ENCODE measurements around the gene DAB1.

The DAB1 gene

DNA sequence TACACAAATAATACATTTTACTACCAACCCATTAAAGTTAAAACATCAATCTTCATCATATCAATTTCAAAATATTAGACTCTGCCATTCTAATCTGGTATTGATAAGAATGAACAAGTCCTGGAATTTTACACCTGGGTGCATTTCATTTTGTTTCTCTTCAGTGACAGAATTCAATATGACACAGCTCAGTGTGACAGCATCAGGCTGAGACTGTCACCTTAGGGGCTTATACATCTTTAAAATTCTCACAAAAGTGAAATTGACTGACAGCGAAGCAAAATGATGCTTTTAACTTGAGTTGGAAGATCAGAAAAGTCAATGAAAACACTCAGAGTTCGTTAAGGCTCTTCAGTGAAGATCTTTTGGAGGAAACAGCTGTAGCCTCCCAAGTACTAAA, 213.0 kb downstream of the DAB1 start:
- no peak for DNase-seq

DNA sequence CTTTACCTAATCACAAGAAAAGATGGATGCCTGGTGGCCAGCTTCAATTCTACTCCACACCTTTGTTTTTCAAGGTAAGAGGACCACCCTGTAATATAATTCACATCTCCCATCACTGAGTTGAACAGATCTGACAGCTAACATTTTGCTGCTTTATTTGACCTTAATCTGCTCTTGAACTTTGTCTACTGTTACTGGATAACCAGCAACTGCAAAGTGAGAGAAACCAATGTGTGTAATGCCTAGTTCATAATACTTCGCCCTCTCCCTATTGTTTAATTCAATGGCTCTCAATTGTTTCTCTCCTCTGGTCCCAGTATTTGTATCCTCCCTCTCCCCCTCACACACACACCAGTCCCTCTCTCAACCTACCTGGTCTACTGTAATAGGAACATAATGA, 214.4 kb downstream of the DAB1 start:
- no peak for DNase-seq

DNA sequence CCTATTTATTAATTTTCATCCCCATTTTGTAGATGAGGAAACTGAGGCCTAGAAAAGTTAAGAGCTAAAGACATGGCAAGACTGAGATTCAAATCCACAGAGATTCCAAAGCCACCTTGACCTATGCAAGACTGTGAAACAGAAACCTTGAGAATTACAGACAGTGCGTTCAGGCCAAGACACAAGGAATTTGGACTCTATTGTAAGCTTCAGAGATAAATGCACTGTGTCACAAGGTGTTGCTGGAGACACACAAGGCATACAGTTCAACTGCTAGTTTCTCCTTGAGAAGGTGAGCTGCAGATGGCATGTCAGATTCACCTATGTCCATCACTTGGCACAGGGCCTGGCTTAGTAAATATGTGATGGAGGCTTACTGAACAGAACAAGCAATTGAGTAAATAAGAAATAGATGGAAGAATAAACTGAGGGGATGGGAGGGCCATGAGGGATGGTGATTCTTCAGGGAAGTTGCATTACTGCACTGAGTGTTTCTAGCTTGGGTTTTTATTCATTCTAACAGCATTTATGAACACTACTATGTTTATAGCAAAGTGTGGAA, 215.0 kb downstream of the DAB1 start:
- DNase-seq = no peak

DNA sequence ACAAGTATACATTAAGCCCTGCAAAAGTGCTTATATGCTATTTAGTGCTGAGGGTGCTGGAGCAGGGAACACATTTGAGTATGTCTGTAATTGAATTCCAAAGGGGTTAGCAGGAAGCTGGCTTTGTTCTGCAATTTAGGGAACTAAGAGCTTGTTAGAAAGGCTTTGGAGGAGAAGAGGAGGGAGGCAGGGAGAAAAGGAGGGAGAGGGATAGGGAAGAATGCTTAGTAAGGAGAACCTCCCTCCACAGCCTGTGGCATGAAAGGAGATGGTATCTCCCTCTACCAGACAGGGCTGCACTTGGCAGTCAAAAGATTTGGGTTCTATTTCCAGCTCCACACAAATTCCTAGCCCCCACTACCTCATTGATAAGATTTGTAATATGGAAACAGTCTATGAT, 217.8 kb downstream of the DAB1 start:
- no peak for DNase-seq

DNA sequence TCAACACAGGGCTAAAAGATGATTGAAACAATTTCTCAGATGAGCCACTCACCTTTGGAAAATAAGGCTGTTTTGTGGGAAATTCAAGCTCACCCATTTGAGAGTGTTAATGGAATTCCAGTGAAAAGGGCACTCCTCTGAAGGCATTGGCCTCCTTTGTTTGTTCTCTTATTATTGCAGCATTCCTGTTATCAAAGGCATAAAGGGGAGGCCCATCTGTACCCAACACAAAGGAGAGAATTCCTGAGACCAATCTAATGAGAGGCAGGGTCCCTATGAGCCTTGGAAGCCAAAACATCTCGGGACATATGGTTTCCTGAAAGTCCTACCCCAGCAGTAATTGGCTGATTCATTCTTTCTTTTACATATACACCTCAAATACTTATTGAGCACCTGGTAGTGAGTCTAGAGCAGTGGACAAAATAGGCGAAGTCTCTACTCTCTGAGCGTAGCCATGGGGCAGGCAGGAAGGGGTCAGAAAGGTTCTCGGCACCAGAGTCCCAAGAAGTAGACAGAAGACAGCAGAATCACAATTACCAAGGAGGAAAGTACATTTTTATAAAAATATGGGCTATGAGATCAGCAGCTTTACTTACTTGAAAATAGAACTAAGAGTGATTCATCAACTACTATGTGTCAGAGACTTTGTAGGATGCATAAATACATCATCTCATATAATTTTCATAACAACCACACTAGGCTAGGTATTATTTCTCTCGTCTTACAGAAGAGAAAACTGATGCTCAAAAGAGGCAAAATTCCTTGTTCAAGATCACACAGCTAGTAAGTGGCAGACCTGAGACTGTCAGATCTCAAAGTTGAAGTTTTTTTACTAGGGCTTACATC, 218.7 kb downstream of the DAB1 start:
- DNase-seq = no peak

DNA sequence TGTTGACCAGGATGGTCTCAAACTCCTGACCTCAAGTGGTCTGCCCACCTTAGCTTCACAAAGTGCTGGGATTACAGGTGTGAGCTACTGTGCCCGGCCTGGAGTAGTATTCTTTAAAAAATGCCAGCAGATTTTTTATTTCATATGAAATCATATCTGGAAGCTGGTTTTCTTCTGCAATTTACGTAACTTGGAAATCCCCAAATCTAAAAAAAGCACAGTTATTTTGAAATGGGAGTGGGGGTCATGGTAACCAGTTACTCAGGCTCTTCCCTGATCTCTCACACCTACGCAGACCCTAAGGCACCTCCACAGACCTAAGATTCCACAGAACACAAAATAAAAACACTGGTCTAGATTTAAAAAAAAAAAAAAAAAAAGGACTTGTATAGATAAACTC, 219.8 kb downstream of the DAB1 start:
- DNase-seq = no peak

DNA sequence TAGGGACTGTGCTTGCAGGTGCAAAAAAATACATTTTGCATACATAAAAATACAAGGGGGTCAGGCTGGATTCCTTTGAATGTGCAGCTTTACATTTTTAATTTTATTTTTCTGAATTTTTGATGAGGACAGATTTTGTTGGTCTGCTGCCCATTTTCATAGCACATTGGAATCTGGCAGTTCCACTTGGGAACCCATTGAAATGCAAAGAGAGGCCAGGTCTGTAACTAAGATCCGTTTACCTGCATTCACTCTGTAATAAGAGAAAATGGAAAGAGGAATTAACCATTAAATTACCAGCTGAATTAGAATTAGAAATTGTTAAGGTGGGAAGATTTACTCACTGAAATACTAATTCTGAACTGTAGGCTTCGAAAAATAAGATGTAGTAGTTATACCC, 221.6 kb downstream of the DAB1 start:
- no peak for DNase-seq

DNA sequence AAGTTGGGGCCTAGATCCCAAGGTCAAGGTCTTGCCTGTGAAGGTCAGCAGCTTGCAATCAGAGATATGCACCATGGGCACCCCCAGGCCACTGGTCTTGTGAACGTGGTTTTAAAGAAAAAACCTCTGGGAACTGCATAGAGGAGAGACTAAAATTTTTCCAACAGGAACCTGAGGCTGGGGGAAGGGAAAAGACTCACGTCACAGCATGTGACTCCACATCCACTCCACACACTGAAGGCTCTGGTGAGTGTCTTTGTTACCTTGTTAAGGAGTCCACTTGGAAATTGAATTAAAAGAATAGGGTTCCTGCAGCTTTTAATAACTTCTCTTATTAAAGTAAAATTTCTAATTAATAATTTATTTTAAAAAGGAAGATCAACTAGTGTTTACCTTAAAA, 224.9 kb downstream of the DAB1 start:
- no peak for DNase-seq

DNA sequence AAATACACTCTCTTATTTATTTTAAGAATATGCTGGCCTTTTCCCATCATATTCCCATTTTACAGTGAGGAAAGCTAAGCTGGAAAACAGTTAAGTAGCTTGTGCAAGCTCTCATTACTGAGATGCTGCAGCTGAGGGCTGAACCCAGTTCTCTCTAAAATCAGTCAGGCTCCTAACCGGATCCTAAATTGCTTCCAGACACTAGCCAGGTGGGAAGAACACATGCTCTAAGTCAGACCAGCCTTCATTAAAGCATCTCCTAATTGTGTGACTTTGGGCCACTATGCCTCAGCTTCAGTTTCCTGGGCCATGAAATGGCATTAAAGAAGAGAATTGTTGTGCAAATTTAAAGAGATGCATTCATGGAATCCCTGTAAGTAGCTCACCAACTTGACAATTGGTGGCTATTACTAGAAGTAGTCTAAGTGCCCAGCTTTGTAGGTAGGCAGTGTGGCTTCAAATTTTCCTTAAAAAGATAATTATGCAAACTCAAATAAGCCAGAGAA, 228.4 kb downstream of the DAB1 start:
- no peak for DNase-seq

DNA sequence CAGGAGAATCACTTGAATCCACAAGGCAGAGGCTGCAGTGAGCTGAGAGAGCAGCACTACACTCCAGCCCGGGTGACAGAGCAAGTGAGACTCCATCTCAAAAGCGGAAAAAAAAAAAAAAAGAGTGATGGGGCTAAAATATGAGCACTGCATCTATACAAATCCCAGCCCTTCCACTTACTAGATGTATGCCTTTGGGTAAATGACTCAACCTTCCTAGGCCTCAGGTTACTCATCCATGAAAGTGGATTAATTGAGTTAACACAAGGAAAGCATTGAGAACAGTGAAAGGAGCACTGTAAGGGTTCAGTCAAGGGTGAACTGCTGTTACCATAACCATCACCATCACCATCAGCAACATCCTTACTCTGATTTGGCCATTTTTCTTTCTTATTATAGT, 231.6 kb downstream of the DAB1 start:
- DNase-seq = no peak

DNA sequence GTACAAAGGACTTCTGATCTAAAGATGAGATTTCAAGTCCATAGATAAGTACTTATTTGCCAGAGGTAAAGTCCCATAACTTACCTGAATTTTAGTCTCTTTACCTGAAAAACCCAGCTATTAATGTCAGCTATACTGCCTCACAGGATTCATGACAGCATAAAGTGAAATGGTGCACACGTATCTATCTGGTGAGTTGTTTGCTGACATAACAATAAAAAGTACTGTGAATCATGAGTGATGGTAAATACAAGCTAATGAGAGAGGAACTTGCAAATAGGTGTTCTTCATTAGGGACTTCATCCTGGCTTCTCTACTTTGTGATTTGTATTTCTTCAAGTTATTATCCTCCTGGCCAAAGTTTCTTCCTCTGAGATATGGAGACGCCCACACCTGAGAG, 233.0 kb downstream of the DAB1 start:
- no peak for DNase-seq

DNA sequence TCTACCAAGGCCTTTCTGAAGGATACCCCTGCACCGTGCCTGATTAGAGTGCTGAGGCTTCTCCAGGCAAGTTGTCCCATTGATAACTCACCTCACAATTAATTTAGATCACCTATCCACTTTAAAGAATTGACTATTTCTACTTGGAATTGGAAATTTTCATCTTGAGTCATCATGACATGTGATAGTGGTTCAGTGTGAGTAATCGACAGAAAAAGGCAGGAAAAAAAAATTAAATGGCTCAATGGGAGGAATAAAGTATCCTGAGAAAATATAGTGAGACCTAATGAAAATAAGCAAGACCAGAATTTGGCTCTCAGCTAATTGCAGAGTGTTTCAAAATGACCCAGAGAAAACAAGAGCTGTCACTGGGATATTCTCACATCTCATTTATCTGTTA, 235.7 kb downstream of the DAB1 start:
- DNase-seq = no peak

DNA sequence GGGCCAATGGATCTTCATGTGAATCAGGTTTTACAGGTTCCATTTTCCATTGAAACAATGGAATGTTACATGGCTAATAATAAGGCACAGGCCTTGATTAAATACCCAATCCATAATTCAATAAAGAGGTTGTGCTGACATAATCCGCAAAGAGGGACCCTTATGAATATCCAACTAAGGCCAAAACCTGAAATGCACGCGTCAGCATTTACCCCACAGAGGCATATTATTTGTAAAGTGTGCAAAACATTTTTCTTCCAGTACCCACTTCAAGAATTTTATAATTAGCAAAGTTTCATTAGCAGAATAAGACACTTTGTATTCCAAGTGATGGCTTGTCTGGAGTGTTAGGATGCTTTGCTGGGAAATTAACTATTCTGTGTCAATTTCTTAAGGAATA, 237.4 kb downstream of the DAB1 start:
- no peak for DNase-seq

DNA sequence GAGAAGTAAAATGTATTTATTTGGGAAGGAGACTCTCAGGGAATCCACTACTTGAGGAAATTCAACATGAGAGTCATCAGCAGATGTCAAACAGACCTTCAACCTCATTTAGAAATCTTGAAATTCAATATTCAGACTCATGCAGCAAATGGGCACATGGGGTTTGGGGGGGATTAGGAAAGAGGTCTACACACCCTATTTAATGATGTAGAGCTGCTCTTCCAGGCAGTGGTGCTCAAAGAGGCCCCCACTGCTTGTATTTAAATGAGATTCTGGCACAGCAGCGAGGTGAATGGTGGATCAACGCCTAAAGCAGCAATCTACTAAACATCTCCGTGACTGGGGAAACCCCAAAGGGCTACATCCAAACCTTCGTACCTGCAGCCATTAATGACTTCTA, 244.9 kb downstream of the DAB1 start:
- no peak for DNase-seq

DNA sequence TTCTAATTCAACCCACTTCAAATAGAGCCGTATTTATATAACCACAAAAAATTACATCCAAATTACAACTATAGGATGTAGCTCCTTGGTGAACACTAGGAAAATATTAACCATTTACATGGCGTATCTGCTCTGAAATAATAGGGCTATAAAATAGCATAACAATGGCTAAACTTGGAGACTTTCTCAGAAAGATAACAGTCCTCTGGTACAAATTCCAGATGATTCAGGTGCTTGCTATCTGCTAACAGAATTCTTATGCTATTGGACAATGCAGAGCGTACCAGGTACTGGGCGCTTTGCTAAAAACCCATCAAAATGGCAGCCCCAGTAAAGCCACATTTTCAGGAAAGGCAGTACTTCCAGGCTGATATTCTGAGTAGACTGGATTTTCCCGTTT, 248.4 kb downstream of the DAB1 start:
- no peak for DNase-seq

DNA sequence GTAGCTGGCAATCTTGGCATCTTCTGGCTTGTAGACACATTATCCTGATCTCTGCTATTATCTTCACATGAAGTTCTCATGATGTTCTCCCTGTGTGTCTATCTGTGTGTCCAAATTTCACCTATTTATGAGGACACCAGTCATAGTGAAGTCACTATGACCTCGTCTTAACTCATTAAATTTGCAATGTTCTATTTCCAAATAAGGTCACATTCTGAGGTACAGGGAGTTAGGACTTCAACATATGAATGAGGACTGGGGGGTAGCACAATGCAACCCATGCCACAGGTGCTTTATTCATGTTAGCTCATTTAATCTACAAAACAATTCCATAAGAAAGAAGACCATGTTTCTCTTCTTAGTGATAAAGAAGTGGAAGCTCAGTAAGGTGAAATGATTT, 251.8 kb downstream of the DAB1 start:
- no peak for DNase-seq

DNA sequence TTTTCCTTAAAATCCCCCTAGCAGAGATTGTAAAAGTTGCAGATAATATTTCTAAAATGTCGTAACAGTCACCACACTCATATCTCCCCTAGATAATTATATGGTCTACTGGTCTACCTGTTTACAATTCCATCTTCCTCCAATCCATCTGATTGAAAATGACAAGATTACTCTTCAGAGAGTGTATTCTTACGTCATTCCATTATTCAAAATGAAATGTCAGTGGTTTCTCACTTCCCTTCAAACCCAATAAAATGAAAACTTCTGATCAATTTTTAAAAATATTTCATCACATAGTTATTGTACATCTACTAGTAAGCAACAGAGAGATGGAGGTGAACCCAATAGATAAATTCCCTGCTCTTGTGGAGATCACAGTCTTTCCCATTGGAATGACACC, 255.9 kb downstream of the DAB1 start:
- no peak for DNase-seq

DNA sequence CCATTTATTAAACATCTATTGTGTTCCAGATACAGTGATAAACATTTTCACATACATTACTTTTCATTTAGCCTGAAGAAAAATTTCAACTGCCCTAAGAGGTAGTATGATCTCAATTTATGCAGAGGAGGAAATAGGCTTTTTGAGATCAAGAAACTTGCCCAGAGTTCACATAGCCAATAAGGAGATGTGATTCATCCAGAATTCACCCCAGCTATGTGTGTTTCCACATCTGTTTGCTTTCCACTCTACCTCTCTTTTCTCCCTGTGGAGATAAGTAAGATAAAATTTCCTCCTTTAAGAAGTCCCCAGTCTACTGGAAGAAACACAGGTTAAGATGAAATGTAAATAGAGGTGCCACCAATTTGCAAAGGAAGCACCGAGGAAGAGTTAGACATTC, 258.3 kb downstream of the DAB1 start:
- no peak for DNase-seq

DNA sequence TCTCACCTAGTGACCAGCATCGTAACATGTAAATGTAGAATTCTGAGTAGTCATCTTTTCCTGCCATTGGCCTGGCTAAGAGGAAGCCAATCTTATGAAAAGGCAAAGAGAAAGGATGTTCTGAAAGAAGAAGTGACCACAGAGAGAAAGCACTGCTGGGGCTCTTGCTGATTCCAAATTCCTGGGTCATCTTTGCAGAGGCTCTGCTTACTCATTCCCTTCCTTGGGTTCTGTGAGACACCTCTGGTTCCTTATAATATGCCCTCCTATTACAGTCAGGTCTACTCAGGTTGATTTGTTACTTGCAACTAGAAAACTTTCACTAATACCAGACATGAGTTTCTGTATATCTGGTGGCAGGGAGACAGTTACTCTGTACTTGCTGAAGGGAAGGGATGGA, 259.3 kb downstream of the DAB1 start:
- DNase-seq = no peak

DNA sequence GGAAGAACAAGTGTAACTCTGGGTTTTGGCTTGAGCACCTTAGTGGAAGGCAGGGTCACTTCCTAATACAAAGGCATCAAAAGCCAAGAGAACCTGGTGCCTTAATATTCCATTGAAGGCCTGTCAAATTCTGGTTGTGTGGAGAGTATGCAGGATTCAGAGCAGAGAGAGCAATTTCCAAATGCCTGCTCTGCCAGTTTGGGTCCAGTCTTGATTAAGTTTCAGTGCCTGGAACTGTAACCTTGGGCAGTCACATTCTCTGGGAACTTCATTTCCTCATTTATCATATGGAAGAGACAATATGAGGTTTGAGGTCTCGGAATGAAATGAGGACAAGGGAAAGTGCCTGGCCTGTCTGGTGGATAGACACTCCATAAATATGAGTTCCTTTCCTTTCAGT, 260.1 kb downstream of the DAB1 start:
- DNase-seq = no peak

DNA sequence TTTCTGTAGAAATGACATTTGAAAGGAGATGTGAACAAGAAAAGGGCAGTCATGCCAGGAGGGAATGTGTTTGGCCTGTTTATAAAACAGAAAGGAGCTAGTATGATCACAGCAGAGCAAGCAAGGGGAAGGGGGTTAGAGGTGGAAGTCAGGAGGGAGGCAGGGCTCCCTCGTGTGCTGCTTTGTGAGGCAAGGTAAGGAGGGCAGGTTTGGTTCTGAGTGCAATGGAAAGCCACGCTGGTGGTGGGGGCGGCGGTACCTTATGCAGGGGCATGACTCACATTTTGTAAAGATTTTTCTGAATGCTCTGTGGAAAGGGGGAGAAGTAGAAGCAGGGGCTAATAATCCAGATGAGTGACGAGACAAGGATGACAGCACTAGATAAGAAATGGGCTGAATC, 260.5 kb downstream of the DAB1 start:
- DNase-seq = no peak

DNA sequence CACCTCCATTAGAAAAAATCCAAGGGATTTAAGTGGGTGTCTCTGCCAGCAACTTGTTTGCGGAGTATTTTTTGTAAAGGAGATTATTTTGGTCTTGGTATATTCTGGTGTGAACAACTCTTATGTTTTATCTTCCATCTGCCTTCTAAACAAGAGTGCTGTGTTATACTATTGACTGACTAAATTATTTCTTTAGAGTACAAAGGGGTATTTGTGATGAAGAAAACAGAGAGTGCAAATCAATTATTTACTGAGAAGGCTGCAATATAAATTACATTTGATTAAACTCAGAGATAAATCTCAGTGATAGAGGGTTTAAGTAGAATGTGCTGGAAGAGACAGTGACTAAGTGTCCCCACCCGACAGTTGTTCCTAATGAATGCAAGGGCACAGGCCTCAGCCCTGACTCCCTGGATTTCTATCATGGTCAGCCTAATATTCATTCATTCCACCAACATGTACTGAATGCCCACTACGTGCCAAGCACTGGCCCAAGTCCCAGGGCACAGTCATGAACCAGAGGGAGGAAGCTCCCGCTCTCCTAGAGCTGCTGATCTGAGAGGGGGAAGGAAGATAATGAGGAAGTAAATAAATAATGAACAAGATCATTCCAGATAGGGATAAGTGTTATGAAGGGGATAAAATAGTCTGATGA, 261.1 kb downstream of the DAB1 start:
- no peak for DNase-seq

DNA sequence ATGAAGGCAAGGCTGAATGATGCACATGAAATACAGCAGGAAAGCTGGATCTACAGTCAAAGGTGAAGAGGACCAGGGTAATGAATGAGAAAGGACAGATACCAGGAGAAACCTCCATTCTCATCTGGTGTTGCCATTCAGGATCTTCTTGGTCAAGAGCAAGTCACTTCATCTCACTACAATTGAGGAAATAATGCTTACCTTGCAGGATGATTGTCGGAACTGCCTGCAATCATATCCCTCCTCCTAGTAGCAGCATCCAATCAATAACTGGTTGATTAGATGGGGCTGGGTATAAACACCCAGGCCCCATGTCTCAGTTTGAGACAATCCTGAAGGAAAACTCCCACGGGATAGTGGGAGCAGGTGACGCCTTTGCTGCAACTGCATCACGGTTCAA, 263.3 kb downstream of the DAB1 start:
- DNase-seq = no peak

DNA sequence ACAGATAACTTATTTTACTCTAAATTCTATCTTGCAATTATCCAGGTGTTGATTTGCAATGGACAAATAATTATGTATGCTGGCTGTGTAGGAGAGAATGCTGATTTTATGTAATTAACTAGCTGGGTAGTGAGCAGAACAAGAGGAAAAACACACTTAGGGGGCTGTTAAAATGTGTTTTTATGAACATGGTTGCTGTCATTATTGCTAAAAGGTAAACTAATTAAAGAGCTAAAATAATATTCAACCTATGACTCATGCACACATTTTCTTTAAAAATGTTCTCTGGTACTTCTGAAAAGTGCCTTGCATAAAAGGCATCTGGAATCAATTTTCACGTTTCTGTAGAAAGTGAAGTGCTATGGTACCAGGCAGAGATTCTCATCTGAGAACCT, 265.3 kb downstream of the DAB1 start:
- no peak for DNase-seq

Data from CD4-positive, alpha-beta T cell treated with Interferon gamma for 1 hour (primary cell).